H1 (cell line): ENCODE results near the gene ZFP1. TPM values are rescaled to one million over a fixed set of nuclear protein-coding genes. Genes with fewer than 3 reads are reported as not detected.

Source experiments
- CTBP2 ChIP-seq: IDR thresholded peaks from 2 replicates; pipeline ENCODE4 v1.7.0; 2011; ENCODE audit warnings: borderline replicate concordance, mild to moderate bottlenecking, moderate library complexity, mixed read lengths, low read length; ENCODE audit not compliant: insufficient read depth, insufficient read length
- KDM4A ChIP-seq: IDR thresholded peaks from one replicate; pipeline ENCODE4 v1.7.1; 2012; ENCODE audit warnings: low read depth, mild to moderate bottlenecking, moderate library complexity, low read length, inconsistent platforms; ENCODE audit not compliant: severe bottlenecking
- RNF2 ChIP-seq: fragments of 200-900, 300-1000 bp; sonication (generic); IDR thresholded peaks from 2 replicates; pipeline ENCODE4 v1.7.1; 2016; ENCODE audit warnings: borderline replicate concordance, low read depth, mild to moderate bottlenecking, antibody characterized with exemption, low read length; ENCODE audit not compliant: poor library complexity, severe bottlenecking; ENCODE audit errors: missing control alignments
- polyA plus RNA-seq, 7 experiments: library from polyadenylated mRNA; depleted of rRNA in 3 of 7; stranded (reverse) in 5 of 7; unstranded in 2 of 7; fragments of >200 nt in 5 of 7; fragments of 200-250 nt in 2 of 7; gene quantifications; 1 replicate in 5 of 7; 2 replicates in 1 of 7; 4 replicates in 1 of 7; pipeline versions ENCODE4 v1.2.1 to v1.2.3, GENCODE V29; 2011 to 2013; ENCODE audit warnings: missing spikeins in 2 of 7, mixed read lengths in 2 of 7
- total RNA-seq: library from RNA; stranded (reverse); fragmentation: NEBNext Ultra II Directional; extraction: Animal tissue kit (Norgen Biotek cat#: 25700); gene quantifications from 2 replicates; pipeline ENCODE4 v1.2.1, GENCODE V29; 2021

Gene ZFP1
- total and polyA plus RNA-seq, 2 of the 8 experiments (the other 6 are each of a cell fraction or from before 2014, with no cell fraction given) = 4.0 to 11.2 TPM

- no peak for TF ChIP-seq CTBP2
- no peak for TF ChIP-seq RNF2
- TF ChIP-seq KDM4A = no peak
- TF ChIP-seq, all 59 proteins: peak for 0
Measured at GRCh38 chr16:75099738-75100602, 48.4 kb upstream of the ZFP1 start (continued).
